SK-N-SH treated with all-trans-retinoic acid at 6 μM for 48 hours (cell line): ENCODE data around the gene FAM50A.

ENCODE experiments used
- CSDC2 ChIP-seq: fragments of 250-450 bp; sonication (Bioruptor Pico); IDR thresholded peaks from 2 replicates; pipeline ENCODE4 v1.5.0; 2020; ENCODE audit warnings: mild to moderate bottlenecking, moderate library complexity
- PATZ1 ChIP-seq: fragments of 250-450 bp; sonication (Bioruptor Pico); IDR thresholded peaks from 2 replicates; pipeline ENCODE4 v1.8.0; 2020; ENCODE audit warnings: mild to moderate bottlenecking, moderate library complexity, borderline replicate concordance
- PPARA ChIP-seq: fragments of 250-450 bp; sonication (Bioruptor Pico); IDR thresholded peaks from 2 replicates; pipeline ENCODE4 v1.5.0; 2020; ENCODE audit warnings: mild to moderate bottlenecking, borderline replicate concordance
- RARB ChIP-seq: fragments of 250-450 bp; sonication (Bioruptor Pico); IDR thresholded peaks from 2 replicates; pipeline ENCODE4 v1.8.0; 2021; ENCODE audit warnings: mild to moderate bottlenecking, moderate library complexity
- SNAI2 ChIP-seq: fragments of 250-450 bp; sonication (Bioruptor Pico); IDR thresholded peaks from 2 replicates; pipeline ENCODE4 v1.5.0; 2020; ENCODE audit warnings: mild to moderate bottlenecking, moderate library complexity
- ZC3H10 ChIP-seq: fragments of 250-450 bp; sonication (Bioruptor Pico); IDR thresholded peaks from 2 replicates; pipeline ENCODE4 v1.5.1; 2021; ENCODE audit warnings: mild to moderate bottlenecking, moderate library complexity
- ZFP30 ChIP-seq: fragments of 450-650 bp; formaldehyde crosslinking; IDR thresholded peaks from 2 replicates; pipeline ENCODE4 v1.5.0; 2022; ENCODE audit warnings: mild to moderate bottlenecking, moderate library complexity
- ZNF565 ChIP-seq: fragments of 450-650 bp; formaldehyde crosslinking; conservative IDR thresholded peaks from 2 replicates; pipeline ENCODE4 v1.5.0; 2020; ENCODE audit warnings: low read depth, mild to moderate bottlenecking, moderate library complexity
- TF ChIP-seq, protein P1 (sequence below): fragments of 250-450 bp; sonication (Bioruptor Pico); IDR thresholded peaks from 2 replicates; pipeline ENCODE4 v1.5.0; 2020; ENCODE audit warnings: mild to moderate bottlenecking, moderate library complexity

DNA sequence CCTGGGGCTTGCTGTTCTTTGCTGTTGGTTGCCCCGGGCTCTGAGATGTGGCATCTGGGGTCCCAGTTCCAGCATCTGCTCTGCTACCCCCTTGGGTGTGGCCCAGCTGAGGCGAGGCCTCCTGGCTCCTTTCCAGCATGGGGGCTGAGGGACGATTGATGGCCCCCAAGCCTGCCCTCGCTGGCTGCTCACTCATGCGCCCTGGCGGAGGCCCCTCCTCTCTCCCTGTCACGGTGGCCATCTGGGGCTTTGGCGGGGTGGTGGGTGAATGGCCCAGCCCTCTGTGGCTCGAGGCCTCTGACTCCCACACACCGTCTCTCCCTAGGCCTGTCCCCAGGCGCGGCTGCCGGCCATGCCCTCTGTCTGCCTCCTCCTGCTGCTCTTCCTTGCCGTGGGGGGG lies 15.9 kb downstream of the FAM50A start:
- TF ChIP-seq PATZ1 (CRISPR knock-in tag) (no peak), PPARA (no peak), ZC3H10 (CRISPR knock-in tag) (no peak), ZFP30 (CRISPR knock-in tag) (no peak), RARB (no peak), SNAI2 (CRISPR knock-in tag) (no peak), ZNF565 (CRISPR knock-in tag) (no peak), CSDC2 (CRISPR knock-in tag) (no peak)
- TF ChIP-seq, protein P1, sequence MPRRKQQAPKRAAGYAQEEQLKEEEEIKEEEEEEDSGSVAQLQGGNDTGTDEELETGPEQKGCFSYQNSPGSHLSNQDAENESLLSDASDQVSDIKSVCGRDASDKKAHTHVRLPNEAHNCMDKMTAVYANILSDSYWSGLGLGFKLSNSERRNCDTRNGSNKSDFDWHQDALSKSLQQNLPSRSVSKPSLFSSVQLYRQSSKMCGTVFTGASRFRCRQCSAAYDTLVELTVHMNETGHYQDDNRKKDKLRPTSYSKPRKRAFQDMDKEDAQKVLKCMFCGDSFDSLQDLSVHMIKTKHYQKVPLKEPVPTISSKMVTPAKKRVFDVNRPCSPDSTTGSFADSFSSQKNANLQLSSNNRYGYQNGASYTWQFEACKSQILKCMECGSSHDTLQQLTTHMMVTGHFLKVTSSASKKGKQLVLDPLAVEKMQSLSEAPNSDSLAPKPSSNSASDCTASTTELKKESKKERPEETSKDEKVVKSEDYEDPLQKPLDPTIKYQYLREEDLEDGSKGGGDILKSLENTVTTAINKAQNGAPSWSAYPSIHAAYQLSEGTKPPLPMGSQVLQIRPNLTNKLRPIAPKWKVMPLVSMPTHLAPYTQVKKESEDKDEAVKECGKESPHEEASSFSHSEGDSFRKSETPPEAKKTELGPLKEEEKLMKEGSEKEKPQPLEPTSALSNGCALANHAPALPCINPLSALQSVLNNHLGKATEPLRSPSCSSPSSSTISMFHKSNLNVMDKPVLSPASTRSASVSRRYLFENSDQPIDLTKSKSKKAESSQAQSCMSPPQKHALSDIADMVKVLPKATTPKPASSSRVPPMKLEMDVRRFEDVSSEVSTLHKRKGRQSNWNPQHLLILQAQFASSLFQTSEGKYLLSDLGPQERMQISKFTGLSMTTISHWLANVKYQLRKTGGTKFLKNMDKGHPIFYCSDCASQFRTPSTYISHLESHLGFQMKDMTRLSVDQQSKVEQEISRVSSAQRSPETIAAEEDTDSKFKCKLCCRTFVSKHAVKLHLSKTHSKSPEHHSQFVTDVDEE (CRISPR knock-in tag) = no peak
